GM18867 (cell line): Measurements from ENCODE around the gene NECTIN4.

Source experiments
- ATAC-seq: cut with Tn5 transposase; IDR thresholded peaks from one replicate; pipeline ENCODE4 v1.9.1; 2021; ENCODE audit warnings: mild to moderate bottlenecking, moderate library complexity; ENCODE audit not compliant: unreplicated experiment

Gene NECTIN4

DNA sequence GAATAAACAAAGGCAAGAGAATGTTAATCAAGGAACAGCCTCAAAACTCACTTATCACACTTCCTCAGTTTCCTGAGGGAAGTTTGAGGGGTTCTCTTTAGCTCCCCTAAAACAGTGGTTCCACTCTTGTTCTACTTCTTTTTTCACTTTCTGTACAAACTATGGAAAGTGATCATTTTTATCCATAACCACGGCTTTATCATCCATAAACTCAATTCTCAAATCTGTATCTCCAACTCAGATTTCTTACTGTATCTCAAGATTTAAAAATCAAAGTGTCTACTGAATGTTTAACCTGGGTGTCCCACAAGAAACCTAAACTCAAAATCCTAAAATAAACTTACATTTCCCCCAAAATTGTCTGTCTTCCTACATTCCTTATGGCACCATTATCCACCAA lies 24.6 kb upstream of the NECTIN4 start:
- ATAC-seq, result no peak

DNA sequence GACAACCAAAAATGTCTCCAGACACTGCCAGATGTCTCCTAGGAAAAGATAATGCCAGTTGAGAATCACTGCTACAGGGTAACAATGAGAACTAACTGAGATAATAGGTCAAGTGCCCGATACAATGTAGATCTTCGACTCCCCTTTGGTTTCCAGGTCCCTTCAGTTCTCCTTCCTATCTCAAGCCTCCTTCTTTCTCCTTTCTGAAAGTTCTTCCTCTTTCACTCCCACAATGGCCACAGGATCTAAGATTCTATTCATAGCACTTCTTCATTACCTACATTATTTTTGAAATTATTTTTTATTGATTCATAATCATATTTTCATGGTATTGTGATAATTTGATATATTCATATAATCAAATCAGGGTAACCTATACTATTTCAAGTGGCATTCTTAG lies 22.2 kb upstream of the NECTIN4 start:
- no peak for ATAC-seq

DNA sequence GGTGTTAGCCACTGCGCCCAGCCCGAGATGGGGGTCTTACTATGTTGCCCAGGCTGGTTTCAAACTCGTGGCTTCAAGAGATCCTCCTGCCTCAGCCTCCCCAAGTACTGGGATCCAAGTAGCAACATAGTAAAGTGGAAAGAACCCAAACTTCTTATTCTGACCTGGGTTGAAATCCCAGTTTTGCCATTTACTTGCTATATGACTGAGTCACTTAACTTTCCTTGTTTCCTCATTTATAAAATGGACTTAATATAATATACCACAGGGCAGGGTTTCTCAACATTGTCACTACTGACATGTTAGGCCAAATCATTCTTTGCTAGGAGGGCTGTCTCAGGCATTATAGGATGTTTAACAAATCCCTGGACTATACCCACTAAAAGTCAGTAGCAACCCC lies 21.8 kb upstream of the NECTIN4 start:
- no peak for ATAC-seq

DNA sequence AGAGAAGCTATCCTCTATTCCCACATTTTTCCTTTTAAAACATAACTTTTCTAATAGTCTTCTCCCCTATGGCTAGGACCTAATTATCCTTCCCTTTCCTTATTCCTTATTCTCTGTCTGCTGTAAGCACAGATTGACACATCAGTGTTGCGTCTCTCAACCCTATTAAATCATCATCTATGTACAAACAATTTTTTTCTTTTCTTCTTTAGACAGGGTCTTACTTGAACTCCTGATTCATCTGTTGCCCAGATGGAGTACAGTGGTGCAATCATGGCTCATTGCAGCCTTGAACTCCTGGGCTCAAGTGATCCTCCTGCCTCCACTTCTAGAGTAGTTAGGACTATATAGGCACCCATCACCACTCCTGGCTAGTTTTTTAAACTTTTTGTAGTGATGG lies 17.1 kb upstream of the NECTIN4 start:
- ATAC-seq, result no peak

DNA sequence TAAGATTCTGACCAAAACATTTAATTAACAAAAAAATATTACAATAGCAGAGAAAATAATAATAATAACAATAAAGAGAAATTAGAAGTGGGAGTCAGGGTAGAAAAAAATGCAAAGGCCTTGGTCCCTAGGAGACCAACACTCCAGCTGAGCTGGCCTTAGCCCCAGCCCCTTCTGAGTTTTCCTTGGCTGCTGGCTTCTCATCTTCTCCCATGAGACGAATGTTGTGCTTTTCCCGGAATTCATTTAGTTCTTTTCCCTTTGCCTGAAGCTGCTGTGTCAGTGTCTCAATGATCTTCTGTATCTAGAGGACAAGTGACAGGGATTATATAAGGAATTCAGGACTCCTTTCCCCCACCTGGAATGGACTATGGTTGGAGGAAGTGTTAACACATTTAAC lies 11.2 kb upstream of the NECTIN4 start:
- no peak for ATAC-seq

DNA sequence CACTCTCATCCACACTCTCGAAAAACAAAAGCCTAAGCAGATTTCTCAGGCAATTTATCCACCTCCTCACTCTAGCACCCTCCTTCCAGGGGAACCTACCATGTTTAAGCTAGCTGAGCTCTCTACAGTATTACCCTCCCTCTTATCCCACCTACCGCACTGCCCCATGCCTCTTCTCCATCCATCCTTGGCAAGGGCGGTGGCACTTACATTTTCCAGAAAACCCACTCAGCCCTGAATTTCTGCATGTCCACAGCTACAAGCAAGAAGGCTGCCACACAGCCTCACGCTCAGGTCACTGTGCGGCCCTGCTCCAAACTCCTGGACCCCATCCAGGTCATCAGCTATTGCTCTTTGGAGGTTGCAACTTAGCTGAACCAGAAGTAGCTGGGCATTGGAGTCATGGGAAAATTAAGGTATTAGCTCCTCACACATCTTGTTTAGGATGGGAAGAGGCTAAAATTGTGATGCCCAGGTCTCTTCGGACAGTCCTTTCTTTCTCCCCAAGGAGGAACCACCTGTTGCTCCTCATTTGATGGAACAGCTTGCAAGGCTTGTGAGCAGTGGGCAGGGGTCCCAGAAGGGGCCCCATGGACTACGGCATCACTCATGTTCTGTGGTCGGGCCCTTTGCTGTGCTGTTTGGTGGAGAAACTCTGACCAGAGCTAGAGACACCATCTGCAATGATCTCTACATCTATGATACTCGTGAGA lies 9.9 kb upstream of the NECTIN4 start:
- ATAC-seq, result no peak

DNA sequence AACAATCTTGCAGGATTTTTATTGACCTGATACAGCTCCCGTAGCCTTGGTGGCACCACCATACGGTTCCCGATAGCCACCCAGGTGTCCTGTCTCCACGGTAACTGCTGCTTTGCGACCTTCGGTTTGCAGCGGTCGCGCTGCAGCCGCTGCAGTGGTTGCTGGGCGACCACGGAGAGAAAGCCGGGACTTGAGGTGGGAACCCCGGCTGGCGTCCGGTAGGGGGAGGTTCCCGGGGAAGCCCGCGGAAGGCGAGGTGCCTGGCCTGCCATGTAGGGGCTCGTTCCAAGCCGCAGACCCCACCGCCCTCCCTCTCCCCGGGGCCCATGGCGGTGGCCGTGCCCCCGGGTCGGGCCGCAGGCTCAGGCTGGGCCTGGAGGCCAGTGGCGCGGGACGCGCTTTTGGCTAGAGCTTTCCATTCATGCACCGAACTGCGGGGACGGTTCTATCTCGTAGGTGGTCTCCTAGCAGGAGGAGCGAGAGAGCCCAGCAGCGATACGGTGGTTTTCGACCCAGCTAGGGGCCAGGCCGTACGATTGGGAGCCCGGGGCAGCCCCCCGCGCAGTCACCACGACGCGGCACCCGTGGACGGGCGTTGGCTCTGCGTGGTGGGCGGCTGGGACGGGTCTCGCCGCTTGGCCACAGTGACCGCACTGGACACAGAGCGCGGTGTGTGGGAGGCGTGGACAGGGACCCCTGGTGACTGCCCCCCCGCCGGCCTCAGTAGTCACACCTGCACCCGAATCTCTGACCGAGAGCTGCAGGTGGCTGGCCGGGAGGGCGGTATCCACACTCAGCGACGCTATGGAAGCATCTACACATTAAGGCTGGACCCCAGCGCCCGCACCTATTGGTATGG lies 9.1 kb upstream of the NECTIN4 start, which contains the start of gene KLHDC9:
TSS of gene KLHDC9 (plus strand) at position 152 of the 859 bp plus-strand sequence. CDS start at position 327, 175 bp downstream.
- peak; percentile 75 for ATAC-seq

DNA sequence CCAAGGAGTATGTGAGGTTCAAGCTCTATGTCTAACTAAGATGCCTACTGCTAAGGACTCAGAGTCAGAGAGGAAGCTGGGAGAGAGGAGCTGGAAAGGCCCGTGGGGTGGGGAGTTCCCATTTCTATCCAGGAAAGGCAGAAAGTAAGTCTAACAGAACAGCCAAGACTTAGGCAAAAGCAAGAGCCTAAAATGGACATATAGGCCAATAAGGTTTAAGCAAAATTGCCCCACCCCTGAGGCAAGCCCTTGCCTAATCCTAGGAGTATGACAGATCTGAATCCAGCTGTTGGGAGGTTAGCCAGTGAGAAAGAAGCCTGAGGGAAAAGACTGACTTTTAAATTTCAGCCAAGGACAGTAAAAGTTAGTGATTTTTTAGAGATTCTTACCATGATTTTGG lies 7.2 kb upstream of the NECTIN4 start:
- ATAC-seq, result no peak

DNA sequence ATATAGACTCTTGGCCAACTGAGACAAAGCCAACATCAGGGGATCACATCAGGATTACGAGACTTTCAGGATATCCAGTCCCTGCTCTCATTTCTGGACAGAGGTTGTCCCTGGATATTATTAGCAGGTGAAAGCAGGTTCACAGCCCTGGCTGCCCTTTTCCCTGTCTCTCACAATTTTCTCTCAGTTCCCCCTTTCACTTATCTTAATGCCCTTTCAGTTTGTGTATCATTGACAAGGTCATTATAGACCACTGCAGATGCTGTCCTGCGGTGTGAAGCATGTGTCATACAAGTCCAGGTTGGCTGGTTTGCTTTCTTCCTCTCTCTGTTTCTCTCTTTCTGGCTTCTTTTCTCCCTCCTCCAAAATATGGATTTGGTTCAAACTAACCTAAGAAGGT lies 6.7 kb upstream of the NECTIN4 start:
- ATAC-seq, result peak; percentile 39

DNA sequence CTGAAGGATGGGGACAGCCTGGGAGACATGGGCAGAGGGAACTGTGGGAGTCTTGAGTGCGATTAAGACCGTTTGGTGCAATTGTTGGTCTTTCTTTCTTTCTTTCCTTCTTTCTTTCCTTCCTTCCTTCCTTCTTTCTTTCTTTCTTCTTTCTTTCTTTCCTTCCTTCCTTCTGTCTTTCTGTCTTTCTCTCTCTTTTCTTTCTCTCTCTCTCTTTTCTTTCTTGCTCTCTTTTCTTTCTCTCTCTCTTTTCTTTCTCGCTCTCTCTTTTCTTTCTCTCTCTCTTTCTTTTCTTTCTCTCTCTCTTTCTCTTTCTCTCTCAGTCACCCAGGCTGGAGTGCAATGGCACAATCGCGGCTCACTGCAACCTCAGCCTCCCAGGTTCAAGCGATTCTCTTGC lies 5.9 kb upstream of the NECTIN4 start:
- no peak for ATAC-seq

DNA sequence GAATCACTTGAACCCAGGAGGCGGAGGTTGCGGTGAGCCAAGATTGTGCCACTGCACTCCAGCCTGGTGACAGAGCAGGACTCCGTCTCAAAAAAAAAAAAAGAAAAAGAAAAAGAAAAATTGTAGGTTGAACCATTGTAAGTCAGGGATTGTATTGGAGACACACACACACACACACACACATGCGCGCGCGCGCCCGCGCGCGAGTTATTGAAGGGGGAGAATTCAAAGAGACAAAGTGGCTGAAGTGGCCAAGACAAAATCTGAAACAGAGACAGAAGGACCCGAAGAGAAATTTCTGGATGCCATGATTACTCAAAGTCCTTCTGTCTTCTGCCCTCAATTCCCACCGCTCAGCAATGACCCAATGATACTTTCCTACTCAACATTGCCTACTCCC lies 5.1 kb upstream of the NECTIN4 start:
- no peak for ATAC-seq

DNA sequence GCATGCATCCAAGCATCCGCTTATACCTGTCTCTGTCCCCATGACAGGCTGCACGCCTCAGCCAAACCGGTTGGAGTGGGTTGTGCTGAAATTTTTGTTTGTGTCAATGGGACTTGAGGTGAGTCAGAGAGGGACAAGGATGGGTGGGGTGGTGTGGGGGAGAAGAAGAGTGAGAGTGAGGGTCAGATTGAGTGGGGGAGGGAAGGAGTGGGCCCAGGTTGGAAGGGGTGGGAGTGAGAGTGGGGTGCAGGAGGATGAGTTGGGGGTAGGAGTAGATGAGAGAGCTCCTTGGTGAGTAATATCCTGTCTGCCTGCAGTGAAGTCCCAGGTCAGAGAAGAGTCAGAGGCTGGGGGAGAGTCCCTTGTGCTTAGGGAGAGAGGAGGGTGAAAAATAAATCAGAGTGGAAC lies 3.3 kb upstream of the NECTIN4 start:
- no peak for ATAC-seq

DNA sequence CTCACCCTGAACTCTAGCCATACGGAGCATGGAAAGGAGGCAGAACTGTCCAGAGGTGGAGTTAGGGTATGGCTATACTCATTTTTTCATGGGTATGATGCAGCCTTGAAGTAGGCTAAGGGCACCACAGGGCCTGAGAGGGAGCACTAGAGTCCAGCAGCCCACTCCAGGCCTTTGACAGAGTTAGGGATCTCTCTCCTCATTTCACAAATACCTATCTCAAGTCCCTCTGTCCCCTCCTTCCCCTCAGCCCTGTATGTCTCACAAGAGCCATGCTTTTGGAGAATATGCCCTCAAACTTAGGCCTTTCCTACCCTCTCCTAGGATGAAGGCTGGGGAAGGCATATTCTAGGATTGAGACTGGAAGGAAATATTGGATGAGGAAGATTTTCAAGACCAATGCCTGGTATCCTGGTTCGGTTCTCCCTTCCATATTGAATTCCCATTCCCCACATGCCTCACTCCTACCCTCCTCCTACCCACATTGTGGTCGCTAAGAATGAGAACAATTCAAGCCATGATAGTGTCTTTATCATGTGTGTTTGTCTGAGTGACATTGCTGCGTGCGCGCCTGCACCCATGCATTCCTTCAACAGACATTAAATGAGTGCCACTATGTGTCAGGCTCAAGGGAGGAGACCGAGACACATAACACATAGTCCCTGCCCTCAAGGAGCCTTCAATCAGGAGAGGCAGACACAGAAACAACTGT lies 2.6 kb upstream of the NECTIN4 start:
- no peak for ATAC-seq

DNA sequence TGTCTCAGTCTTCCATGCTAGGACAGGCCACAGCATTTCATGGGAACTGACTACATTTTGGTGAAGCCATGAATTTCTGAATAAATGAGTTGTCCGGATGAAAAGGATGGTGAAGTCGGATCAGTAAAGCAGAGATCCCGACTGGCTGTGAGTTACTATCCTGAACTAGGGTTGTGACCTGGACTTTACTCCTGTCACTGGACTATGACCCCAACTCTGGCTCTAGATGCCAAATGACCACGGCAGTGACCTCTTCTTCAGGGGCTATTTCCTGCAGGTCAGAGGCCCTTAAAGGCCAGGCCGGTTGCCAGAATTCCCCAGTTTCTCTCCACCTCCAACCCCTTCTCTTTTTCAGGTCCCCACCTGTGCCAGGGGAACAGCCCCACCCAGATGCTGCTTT lies 1.7 kb upstream of the NECTIN4 start:
- ATAC-seq, result no peak

DNA sequence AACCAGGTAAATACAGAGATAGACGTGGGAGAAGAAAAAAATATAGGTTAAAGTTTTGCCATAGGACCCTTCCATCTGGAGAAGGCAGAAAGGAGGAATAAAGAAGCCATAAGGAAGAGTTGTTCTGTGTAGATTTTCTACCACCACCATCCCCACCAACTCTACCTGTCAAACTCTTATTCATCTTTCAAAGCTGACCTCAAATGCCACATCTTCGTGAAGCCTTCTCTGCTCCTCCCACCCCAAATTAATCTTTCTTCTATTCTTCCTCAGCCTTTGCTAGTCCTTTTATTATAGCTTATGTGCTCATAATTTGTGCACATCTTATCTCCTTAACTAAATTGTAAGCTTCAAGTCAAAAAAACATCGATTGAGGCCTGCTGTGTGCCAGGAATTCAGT lies 1.3 kb upstream of the NECTIN4 start:
- no peak for ATAC-seq

DNA sequence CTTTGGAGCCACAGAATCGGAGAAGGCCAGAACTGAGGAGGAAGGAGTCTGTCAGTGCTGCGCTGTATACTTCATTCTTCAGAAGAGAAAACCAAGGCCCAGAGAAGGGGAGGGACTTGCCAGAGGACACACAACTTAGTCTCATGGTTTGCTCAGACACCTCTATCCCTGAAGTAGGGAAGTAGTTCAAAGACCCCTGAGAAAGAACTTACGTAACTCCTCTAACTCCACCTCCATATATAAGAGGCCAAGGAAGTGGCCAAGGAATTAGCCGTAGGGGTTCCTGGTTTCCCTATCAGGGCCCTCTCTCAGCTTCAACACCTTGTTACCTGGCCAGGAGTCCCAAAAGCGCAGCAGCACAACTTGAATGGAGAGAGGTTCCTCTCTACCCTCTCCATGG lies 580 bp upstream of the NECTIN4 start:
- ATAC-seq, result no peak

DNA sequence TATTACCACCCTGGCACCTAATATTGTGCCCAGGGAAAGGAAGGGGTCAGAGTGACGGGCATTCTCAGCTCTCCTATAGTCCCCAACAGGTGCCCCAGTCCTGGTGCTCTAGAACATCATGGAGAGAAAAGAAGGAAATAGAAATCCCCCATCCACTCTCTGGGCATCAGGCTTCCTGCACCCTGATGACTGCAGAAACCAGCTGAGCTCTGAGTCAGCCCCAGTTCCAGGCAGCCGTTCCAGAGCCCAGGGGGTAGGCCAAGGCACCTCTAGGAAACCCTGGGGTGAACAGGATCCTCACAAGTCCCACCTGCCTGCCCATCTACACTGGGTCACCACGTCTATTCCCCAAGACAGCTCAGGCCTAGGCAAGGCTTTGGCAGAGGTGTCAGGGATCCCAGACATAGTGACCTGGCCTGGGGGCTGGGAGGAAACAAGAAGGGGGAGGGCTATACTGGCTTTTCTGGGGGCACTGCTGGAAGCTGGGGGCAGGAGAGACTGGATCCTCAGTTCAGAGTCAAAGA lies 709 bp downstream of the NECTIN4 start:
- no peak for ATAC-seq

DNA sequence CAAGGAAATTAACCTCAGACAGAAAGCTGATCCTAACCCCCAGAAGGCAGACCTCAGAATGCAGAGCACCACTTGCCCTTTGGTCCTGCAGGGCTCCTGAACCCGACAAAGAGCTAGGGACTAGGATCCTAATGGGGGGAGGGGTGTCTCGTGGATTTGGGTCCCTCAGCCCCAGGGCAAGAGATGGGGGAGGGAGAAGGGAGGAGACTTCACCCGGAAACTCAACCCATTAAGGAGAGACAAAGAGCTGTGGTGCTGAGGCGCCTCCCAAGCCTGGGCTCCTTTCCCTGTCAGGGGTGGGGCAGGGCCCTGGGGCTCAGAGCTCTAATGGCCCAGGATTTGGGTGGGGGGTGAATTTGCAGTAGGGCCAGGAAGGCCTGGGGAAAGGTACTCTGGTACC lies 2.9 kb downstream of the NECTIN4 start:
- ATAC-seq, result no peak

DNA sequence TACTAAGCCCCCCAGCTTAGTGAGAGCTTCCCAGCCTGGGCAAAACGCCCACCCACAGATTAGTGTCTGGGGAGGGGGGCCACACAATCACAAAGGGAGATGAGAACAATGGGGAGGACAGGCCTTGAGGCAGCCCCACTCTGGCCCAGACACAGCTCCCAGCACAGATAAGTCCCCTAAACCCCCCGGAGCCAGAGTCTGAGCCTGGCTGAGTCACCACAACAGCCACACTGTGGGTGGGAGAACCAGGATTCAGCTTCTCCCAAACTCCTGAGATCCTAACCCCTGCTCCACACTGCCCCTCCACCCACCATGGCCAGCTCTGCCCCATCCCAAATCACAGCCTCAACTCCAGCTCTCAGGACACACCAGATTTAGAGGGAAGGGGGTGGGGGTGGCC lies 4.2 kb downstream of the NECTIN4 start:
- ATAC-seq, result no peak

DNA sequence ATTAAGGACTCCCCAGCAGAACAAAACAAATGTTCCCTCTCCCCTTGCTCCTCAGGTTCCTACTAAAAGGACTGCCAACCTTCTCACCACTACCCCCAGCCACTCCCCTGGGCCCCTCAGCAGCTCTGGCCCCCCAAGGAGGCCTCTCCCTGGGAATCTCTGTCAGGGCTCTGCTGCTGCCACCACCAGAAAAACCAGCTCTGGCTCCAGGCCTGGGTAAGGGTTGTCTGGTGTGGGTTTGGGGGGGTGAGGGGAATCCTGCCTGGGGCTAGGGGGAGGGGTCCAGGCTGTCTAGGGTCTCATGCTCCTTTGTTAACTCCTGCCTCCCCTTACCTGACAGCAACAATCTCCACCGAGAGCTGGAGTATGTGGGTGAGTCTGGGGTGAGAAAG lies 4.8 kb downstream of the NECTIN4 start:
- no peak for ATAC-seq

DNA sequence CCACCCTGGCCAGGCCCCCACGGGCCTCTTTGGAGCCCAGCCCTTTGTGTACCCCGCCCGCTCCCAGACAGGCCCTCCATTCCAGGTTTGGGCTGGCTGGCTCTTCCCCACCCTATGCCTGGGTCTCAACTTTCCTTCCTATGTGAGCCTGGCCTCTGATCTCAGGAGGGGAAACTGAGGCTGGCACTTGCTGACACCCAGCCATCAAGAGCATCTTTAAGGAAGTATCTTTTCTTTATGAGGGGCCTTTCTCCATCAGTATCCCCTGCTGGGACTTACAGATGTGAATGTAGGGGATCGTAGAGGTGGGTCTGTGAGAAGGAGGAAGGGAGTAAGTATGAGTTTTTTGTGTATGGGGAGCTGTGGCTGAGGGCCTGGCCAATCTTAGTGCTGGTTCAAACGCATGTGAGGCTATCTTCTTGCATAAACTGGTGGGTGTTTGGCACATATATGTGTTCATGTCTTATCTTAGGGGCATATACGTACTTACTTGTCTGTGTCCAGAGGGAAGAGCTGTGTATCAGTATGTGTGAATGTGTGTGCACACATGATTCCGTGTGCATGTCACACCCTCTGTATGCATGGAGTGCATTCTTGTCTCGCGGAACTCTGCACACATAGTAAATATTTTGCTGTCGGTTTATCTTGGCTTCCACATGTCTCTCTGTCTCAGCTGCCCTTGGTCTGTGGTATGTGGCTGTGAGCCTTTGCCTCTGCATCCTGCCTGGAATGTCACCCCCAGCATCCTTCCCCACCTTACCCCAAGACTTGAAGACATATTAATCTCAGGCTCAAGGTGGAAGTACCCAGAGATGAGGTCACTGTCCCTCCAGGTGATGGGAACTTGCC lies 5.4 kb downstream of the NECTIN4 start:
- no peak for ATAC-seq
